Measurements from ENCODE around the gene RGSL1. TPM values are rescaled to one million over a fixed set of nuclear protein-coding genes. Genes with fewer than 3 reads are reported as not detected.
A peak's percentile ranks its signal among the peaks of the same experiment; 100 is the strongest.
"Not testable (repeated sequence)": the region's sequence is repeated elsewhere in the genome, so short reads cannot be mapped to it uniquely, and the experiment has no call there.

RGSL1 gene
- total RNA-seq, 2 donors from 2014 or later, result not detected

DNA sequence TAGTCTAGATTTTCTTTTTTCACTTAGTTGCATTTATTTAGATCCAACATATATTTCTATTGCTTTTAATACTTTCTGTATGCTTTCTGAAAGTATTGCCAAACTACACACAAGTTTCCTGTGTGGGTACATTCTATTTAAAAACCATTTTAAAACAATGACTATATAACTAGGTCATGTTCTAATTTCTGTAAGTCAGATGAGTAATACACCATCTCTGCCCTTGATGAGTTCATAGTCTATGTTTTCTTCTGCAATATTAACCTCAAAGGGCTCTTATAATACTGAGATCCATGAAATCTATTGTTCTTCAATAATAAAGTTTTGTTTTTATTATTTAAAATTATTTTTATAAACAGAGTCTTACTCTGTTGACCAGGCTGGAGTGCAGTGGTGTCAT, 70.8 kb downstream of the RGSL1 start:
- H3K27me3 Mint-ChIP-seq (ENCODE audit: insufficient read depth), result no peaks in the 10 kb centered on the region
- H3K4me1 ChIP-seq (ENCODE audit: control insufficient read depth, insufficient read depth, low read length), result no peaks in the 10 kb centered on the region
- H3K4me3 ChIP-seq (ENCODE audit: low read length), result no peak overlapping the region
- no peaks in the 10 kb centered on the region for H3K27me3 ChIP-seq (ENCODE audit: control insufficient read depth, insufficient read depth, low read length, poor library complexity, severe bottlenecking)
- TF ChIP-seq, protein P1, sequence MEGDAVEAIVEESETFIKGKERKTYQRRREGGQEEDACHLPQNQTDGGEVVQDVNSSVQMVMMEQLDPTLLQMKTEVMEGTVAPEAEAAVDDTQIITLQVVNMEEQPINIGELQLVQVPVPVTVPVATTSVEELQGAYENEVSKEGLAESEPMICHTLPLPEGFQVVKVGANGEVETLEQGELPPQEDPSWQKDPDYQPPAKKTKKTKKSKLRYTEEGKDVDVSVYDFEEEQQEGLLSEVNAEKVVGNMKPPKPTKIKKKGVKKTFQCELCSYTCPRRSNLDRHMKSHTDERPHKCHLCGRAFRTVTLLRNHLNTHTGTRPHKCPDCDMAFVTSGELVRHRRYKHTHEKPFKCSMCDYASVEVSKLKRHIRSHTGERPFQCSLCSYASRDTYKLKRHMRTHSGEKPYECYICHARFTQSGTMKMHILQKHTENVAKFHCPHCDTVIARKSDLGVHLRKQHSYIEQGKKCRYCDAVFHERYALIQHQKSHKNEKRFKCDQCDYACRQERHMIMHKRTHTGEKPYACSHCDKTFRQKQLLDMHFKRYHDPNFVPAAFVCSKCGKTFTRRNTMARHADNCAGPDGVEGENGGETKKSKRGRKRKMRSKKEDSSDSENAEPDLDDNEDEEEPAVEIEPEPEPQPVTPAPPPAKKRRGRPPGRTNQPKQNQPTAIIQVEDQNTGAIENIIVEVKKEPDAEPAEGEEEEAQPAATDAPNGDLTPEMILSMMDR (conservative IDR thresholded peaks at IDR 0.05), result no peak
- no peaks in the 10 kb centered on the region for H3K36me3 ChIP-seq (ENCODE audit: control insufficient read depth, insufficient read depth, low read length)
- DNase-seq, result no peak
- H3K9ac ChIP-seq (ENCODE audit: extremely low read depth, low read length, poor library complexity, severe bottlenecking), result no peak overlapping the region
- no peak overlapping the region for H3K27ac ChIP-seq (ENCODE audit: low read depth, low read length)
- H3K9me3 ChIP-seq (ENCODE audit: control insufficient read depth, low read length), result peaks cover 8% of the 10 kb centered on the region
- no peak overlapping the region for H3K27ac Mint-ChIP-seq
- H3K4me1 Mint-ChIP-seq, result no peaks in the 10 kb centered on the region
- H3K36me3 Mint-ChIP-seq (ENCODE audit: low read depth), result no peaks in the 10 kb centered on the region
- H3K9me3 Mint-ChIP-seq, result peaks cover 8% of the 10 kb centered on the region
- no peak overlapping the region for H3K4me3 Mint-ChIP-seq

DNA sequence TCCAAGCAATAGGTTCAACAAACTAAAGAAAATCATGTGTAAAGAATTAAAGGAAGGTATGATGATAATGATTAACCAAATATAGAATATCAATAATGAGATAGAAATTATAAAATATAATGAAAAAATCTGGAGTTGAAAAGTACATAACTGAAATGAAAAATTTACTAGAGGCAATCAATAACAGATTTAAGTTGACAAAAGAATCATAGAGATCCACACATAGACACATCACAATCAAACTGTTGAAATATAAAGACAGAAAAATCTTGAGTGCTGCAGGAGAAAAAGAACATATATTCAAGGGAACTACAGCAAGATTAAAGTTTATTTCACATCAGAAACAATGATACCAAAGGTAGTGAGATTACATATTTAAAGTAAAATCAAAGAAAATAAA, 75.4 kb downstream of the RGSL1 start:
- no peaks in the 10 kb centered on the region for H3K4me1 Mint-ChIP-seq
- H3K27me3 ChIP-seq (ENCODE audit: control insufficient read depth, insufficient read depth, low read length, poor library complexity, severe bottlenecking), result no peaks in the 10 kb centered on the region
- H3K27ac ChIP-seq (ENCODE audit: low read depth, low read length), result no peak overlapping the region
- H3K4me1 ChIP-seq (ENCODE audit: control insufficient read depth, insufficient read depth, low read length), result no peaks in the 10 kb centered on the region
- no peak overlapping the region for H3K4me3 ChIP-seq (ENCODE audit: low read length)
- no peak for DNase-seq
- H3K36me3 Mint-ChIP-seq (ENCODE audit: low read depth), result no peaks in the 10 kb centered on the region
- no peak overlapping the region for H3K4me3 Mint-ChIP-seq
- TF ChIP-seq, protein P1 (conservative IDR thresholded peaks at IDR 0.05), result no peak
- H3K27ac Mint-ChIP-seq, result no peak overlapping the region
- H3K36me3 ChIP-seq (ENCODE audit: control insufficient read depth, insufficient read depth, low read length), result no peaks in the 10 kb centered on the region
- peaks cover 6% of the 10 kb centered on the region for H3K9me3 ChIP-seq (ENCODE audit: control insufficient read depth, low read length)
- H3K9ac ChIP-seq (ENCODE audit: extremely low read depth, low read length, poor library complexity, severe bottlenecking), result no peak overlapping the region
- no peaks in the 10 kb centered on the region for H3K27me3 Mint-ChIP-seq (ENCODE audit: insufficient read depth)
- H3K9me3 Mint-ChIP-seq, result peaks cover 17% of the 10 kb centered on the region

DNA sequence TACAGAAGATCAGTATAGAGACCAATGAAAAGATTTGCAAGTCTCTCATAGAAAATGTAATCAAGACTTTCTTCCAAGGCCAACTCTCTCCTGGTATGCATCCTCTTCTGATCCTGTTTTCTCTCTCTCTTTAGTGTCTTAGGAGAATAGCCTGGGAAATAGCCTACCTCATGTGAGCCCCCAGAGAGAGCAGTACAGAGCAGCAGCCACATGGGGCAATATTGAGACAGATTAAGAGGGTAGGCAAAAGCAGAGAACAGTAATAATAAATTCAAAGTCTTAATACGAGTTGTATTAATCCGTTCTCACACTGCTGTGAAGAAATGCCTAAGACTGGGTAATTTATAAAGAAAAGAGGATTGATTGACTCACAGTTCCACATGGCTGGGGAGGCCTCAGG, 77.7 kb downstream of the RGSL1 start:
- H3K36me3 Mint-ChIP-seq (ENCODE audit: low read depth), result no peaks in the 10 kb centered on the region
- Histone ChIP-seq H3K9ac (ENCODE audit: extremely low read depth, low read length, poor library complexity, severe bottlenecking) (no peak overlapping the region), H3K36me3 (ENCODE audit: control insufficient read depth, insufficient read depth, low read length) (no peaks in the 10 kb centered on the region), H3K27me3 (ENCODE audit: control insufficient read depth, insufficient read depth, low read length, poor library complexity, severe bottlenecking) (no peaks in the 10 kb centered on the region), H3K27ac (ENCODE audit: low read depth, low read length) (no peak overlapping the region), H3K9me3 (ENCODE audit: control insufficient read depth, low read length) (peaks cover 6% of the 10 kb centered on the region), H3K4me3 (ENCODE audit: low read length) (no peak overlapping the region), H3K4me1 (ENCODE audit: control insufficient read depth, insufficient read depth, low read length) (no peaks in the 10 kb centered on the region)
- H3K27ac Mint-ChIP-seq, result no peak overlapping the region
- H3K27me3 Mint-ChIP-seq (ENCODE audit: insufficient read depth), result no peaks in the 10 kb centered on the region
- H3K9me3 Mint-ChIP-seq, result peaks cover 17% of the 10 kb centered on the region
- DNase-seq, result peak; percentile 60
- no peak overlapping the region for H3K4me3 Mint-ChIP-seq
- TF ChIP-seq, protein P1 (conservative IDR thresholded peaks at IDR 0.05), result peak; percentile 51
- H3K4me1 Mint-ChIP-seq, result no peaks in the 10 kb centered on the region
- 90 to 96% methylated on average over 2 of the region's 2 CpGs for WGBS, 2 experiments (ENCODE audit: insufficient coverage in 1 of 2, insufficient read length in 1 of 2)

DNA sequence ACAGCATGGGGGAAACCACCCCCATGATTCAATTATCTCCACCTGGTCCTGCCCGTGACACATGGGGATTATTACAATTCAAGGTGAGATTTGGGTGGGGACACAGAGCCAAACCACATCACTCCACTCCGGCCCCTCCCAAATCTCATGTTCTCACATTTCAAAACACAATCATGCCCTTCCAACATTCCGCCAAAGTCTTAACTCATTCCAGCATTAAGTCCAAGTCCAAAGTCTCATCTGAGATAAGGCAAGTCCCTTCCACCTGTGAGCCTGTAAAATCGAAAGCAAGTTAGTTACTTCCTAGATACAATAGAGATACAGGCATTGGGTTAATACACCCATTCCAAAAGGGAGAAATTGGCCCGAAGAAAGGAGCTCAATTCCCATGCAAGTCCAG, 78.3 kb downstream of the RGSL1 start:
- not testable (repeated sequence) for H3K4me3 Mint-ChIP-seq; DNase-seq; H3K27ac ChIP-seq (ENCODE audit: low read depth, low read length); H3K36me3 Mint-ChIP-seq (ENCODE audit: low read depth); H3K9ac ChIP-seq (ENCODE audit: extremely low read depth, low read length, poor library complexity, severe bottlenecking); H3K4me3 ChIP-seq (ENCODE audit: low read length); H3K4me1 ChIP-seq (ENCODE audit: control insufficient read depth, insufficient read depth, low read length); H3K27me3 ChIP-seq (ENCODE audit: control insufficient read depth, insufficient read depth, low read length, poor library complexity, severe bottlenecking); H3K27ac Mint-ChIP-seq; H3K9me3 ChIP-seq (ENCODE audit: control insufficient read depth, low read length); H3K27me3 Mint-ChIP-seq (ENCODE audit: insufficient read depth); H3K4me1 Mint-ChIP-seq; H3K36me3 ChIP-seq (ENCODE audit: control insufficient read depth, insufficient read depth, low read length)
- peaks cover 17% of the 10 kb centered on the region for H3K9me3 Mint-ChIP-seq
- 96 to 97% methylated on average over 4 to 5 of the region's 5 CpGs for WGBS, 2 experiments (ENCODE audit: insufficient coverage in 1 of 2, insufficient read length in 1 of 2)
